ENCODE results near the gene P2RY6.

DNA sequence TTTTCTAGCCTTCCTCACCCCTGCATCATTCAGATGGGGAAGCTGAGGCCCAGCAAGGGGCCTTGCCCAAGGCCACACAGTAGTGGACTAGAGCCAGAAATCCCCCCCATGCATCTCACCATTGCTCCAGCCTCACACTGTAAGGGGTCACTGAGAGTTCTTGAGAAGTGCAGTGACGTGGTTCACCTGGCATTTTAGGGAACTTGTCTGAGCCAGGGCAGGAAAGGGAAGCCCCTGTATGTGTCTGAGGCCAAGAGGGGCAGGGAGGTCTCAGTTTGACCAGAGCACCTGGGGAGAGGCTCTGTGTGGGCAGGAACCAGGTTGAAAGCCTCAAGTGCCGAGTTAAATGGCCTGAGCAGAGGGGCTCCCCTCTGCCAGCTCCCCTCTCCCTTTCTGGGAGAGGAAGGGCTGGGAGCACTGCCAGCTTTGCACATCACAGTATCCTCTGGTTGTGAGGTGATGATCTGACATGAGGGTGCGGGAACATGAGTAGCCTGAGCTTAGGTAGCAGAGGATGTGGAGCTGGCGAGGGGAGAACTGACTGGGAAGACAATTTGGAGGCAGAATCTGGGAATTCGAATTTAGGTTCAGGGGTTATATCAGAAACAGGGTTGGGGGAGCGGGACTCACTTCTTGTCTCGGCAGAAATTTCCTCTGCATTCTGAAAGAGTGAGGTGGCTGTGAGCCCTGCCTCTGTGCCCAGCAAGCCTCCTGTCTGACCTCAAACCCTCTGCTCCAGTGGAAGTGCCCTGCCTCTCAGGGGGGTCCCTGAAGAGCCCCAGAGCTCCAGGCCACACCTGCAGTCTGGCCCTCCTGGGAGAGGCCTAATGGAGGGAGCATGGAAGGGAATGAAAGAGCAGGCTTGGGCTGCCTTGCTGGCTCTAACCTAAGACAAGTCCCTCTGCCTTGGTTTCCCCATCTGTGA, 50.5 kb downstream of the P2RY6 start:
- TF ChIP-seq PAX5 (IDR thresholded peaks at IDR 0.05; ENCODE audit: insufficient read depth, low read length, severe bottlenecking) (no peak), POLR2AphosphoS5 (IDR thresholded peaks at IDR 0.05; ENCODE audit: low read depth, low read length) (no peak), POLR2A (IDR thresholded peaks at IDR 0.05; ENCODE audit: low read depth, low read length) (no peak), TAF1 (IDR thresholded peaks at IDR 0.05; ENCODE audit: low read depth, low read length) (no peak), SPI1 (IDR thresholded peaks at IDR 0.05; ENCODE audit: low read depth, low read length) (0 out of 2 replicates have a peak, but pooled peaks have one; percentile 30), POU2F2 (IDR thresholded peaks at IDR 0.05; ENCODE audit: low read depth, low read length) (no peak)
